Vagina (tissue), 2 donors: ENCODE results near the gene GTF2H4. TPM values are rescaled to one million over a fixed set of nuclear protein-coding genes. Genes with fewer than 3 reads are reported as not detected.

Experiments
- DNase-seq, 2 donors: peaks; one replicate each; pipeline ENCODE4 v3.0.0-alpha.2; 2017; ENCODE audit errors: extremely low spot score in 2 of 2
- H3K27ac ChIP-seq: fragments of 200-600 bp; sonication (generic); one replicate; pipeline ENCODE4 v1.5.1; 2019
- H3K27me3 ChIP-seq: fragments of 200-600 bp; sonication (generic); one replicate; pipeline ENCODE4 v1.5.1; 2019
- H3K36me3 ChIP-seq, 2 donors: fragments of 200-600 bp; sonication (generic); one replicate each; pipeline ENCODE4 v1.5.1; 2017 to 2019
- H3K4me1 ChIP-seq: fragments of 200-600 bp; sonication (generic); one replicate; pipeline ENCODE4 v1.5.1; 2019
- H3K4me3 ChIP-seq, 2 donors: fragments of 200-600 bp; sonication (generic); 1 replicate in 1 of 2; 2 replicates in 1 of 2; pipeline ENCODE4 v1.5.1; 2016 to 2019
- H3K9me3 ChIP-seq: fragments of 200-600 bp; sonication (generic); one replicate; pipeline ENCODE4 v1.5.1; 2019
- POLR2A ChIP-seq, 2 donors: fragments of 450-650 bp; IDR thresholded peaks; one replicate each; pipeline ENCODE4 v1.6.1; 2017; ENCODE audit warnings: antibody characterized with exemption in 2 of 2, mild to moderate bottlenecking in 2 of 2, moderate library complexity in 2 of 2
- POLR2AphosphoS5 ChIP-seq, 2 donors: sonication (generic); formaldehyde crosslinking; IDR thresholded peaks; one replicate each; pipeline ENCODE4 v1.9.0; 2017; ENCODE audit warnings: antibody characterized with exemption in 2 of 2, mild to moderate bottlenecking in 2 of 2, low read depth in 1 of 2; ENCODE audit not compliant: insufficient read depth in 1 of 2
- intact Hi-C: fragments of 100-400 bp; cut with DNase I; formaldehyde crosslinking; loops from one replicate; pipeline ENCODE4 v1.15.1; 2023
- total RNA-seq: library from RNA; depleted of rRNA; stranded (reverse); fragments of >200 nt; gene quantifications from one replicate; pipeline ENCODE4 v1.2.3, GENCODE V29; 2016
- TF ChIP-seq, protein P1 (sequence below), 3 experiments: fragments of 450-650 bp in 2 of 3; fragments of 200-600 bp in 1 of 3; sonication (generic) in 1 of 3; IDR thresholded peaks; one replicate each; pipeline ENCODE4 v1.5.1; 2017 to 2019; ENCODE audit warnings: antibody characterized with exemption in 3 of 3, mild to moderate bottlenecking in 2 of 3, moderate library complexity in 2 of 3

Gene GTF2H4
- total RNA-seq, 1 donor from 2014 or later: 16.7 TPM

DNA sequence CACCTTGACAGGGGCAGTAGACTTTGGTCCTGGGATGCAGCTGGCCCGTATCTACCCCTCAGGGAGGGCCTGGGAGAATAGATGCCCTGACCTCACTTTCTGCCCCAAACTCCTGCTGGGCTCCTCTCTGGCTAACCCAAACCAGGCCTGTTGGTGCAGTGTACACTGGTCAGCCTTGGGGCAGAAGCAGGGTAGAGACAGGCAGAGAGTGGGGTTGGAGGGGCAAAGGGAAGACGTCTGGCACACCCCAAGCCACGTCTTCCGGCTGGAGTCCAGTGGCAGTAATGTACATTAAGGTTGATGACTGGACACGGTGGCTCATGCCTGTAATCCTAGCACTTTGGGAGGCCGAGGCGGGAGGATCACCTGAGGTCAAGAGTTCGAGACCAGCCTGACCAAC is 14.3 kb upstream of the GTF2H4 start:
- TF ChIP-seq, protein P1, sequence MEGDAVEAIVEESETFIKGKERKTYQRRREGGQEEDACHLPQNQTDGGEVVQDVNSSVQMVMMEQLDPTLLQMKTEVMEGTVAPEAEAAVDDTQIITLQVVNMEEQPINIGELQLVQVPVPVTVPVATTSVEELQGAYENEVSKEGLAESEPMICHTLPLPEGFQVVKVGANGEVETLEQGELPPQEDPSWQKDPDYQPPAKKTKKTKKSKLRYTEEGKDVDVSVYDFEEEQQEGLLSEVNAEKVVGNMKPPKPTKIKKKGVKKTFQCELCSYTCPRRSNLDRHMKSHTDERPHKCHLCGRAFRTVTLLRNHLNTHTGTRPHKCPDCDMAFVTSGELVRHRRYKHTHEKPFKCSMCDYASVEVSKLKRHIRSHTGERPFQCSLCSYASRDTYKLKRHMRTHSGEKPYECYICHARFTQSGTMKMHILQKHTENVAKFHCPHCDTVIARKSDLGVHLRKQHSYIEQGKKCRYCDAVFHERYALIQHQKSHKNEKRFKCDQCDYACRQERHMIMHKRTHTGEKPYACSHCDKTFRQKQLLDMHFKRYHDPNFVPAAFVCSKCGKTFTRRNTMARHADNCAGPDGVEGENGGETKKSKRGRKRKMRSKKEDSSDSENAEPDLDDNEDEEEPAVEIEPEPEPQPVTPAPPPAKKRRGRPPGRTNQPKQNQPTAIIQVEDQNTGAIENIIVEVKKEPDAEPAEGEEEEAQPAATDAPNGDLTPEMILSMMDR (IDR thresholded peaks at IDR 0.05): no peak
- no peak for TF ChIP-seq POLR2AphosphoS5 (IDR thresholded peaks at IDR 0.05; ENCODE audit: insufficient read depth in 1 of 2, low read depth in 1 of 2)
- Histone ChIP-seq H3K9me3 (no peaks in the 10 kb centered on the region), H3K27ac (no peak overlapping the region), H3K4me1 (peaks cover 17% of the 10 kb centered on the region), H3K27me3 (no peaks in the 10 kb centered on the region), H3K36me3 (peaks cover 0 to 86% of the 10 kb centered on the region in 2 donors), H3K4me3 (no peak overlapping the region)
- no peak for DNase-seq
- intact Hi-C loops: no loop called here

DNA sequence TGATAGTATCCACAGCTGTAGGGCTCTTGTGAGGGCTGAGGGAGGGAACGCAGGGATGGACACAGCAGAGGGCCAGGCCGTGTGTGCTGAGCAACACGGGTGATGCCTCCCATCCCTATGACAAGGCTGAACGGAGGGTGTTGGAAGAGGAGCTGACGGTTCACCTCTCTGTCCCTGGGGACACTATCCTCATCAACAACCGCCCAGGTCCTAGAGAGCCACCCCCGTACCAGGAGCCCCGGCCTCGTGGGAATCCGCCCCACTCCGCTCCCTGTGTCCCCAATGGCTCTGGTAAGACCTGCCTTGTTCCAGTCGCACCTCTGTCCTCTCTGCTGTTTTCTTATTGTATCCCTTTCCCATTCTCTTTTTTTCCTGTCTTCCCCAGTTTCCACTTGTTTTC is 13.6 kb upstream of the GTF2H4 start:
- Histone ChIP-seq H3K4me1 (peaks cover 11% of the 10 kb centered on the region), H3K27me3 (no peaks in the 10 kb centered on the region), H3K36me3 (peaks cover 0 to 87% of the 10 kb centered on the region in 2 donors), H3K27ac (no peak overlapping the region), H3K9me3 (no peaks in the 10 kb centered on the region), H3K4me3 (no peak overlapping the region)
- TF ChIP-seq, protein P1 (IDR thresholded peaks at IDR 0.05): no peak
- TF ChIP-seq POLR2AphosphoS5 (IDR thresholded peaks at IDR 0.05; ENCODE audit: insufficient read depth in 1 of 2, low read depth in 1 of 2): no peak
- TF ChIP-seq POLR2A (IDR thresholded peaks at IDR 0.05): no peak
- intact Hi-C loops: no loop called here
- no peak for DNase-seq

DNA sequence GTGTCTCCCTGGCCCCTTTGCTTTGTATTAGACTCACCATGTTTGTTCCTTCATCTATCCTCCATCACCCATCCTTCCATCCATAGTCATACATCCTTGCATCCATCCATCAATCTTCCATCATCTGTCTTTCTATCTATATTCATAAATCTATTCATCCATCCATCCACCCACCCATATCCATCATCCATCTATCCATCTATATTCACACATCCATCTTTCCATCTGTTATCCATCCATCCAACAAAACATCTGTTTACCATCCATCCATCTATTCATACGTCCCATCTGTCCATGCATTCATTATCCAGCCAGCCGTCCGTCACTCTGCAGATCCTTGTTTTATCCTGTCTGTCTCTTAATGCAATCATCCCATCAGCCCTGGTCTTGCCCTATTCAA is 13.1 kb upstream of the GTF2H4 start:
- Histone ChIP-seq H3K36me3 (peaks cover 0 to 83% of the 10 kb centered on the region in 2 donors), H3K4me3 (no peak overlapping the region), H3K27ac (no peak overlapping the region), H3K27me3 (no peaks in the 10 kb centered on the region), H3K9me3 (no peaks in the 10 kb centered on the region), H3K4me1 (peaks cover 8% of the 10 kb centered on the region)
- intact Hi-C loops: no loop called here
- DNase-seq: no peak
- no peak for TF ChIP-seq POLR2AphosphoS5 (IDR thresholded peaks at IDR 0.05; ENCODE audit: insufficient read depth in 1 of 2, low read depth in 1 of 2)
- TF ChIP-seq, protein P1 (IDR thresholded peaks at IDR 0.05): no peak
- TF ChIP-seq POLR2A (IDR thresholded peaks at IDR 0.05): no peak

DNA sequence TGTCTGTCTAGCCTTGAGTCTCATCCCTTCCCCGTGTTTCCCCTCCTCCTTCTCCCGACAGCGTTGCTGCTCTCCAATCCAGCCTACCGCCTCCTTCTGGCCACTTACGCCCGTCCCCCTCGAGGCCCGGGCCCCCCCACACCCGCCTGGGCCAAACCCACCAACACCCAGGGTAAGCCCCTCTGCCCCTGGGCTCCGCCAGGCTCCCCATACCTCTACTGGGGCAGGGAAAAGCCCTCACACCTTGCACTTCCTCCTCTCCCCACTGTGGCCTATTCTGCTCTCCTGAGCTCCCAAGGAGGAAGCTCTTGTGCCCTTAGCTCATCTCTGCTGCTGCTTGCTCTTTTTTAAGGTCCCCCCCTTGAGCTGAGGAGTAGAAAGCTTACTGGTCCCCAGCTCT is 12.7 kb upstream of the GTF2H4 start:
- Histone ChIP-seq H3K4me3 (no peak overlapping the region), H3K9me3 (no peaks in the 10 kb centered on the region), H3K27me3 (no peaks in the 10 kb centered on the region), H3K27ac (no peak overlapping the region), H3K4me1 (peaks cover 4% of the 10 kb centered on the region), H3K36me3 (peaks cover 0 to 79% of the 10 kb centered on the region in 2 donors)
- DNase-seq: no peak
- TF ChIP-seq, protein P1 (IDR thresholded peaks at IDR 0.05): no peak
- TF ChIP-seq POLR2AphosphoS5 (IDR thresholded peaks at IDR 0.05; ENCODE audit: insufficient read depth in 1 of 2, low read depth in 1 of 2) (no peak), POLR2A (IDR thresholded peaks at IDR 0.05) (no peak)
- intact Hi-C loops: no loop called here

DNA sequence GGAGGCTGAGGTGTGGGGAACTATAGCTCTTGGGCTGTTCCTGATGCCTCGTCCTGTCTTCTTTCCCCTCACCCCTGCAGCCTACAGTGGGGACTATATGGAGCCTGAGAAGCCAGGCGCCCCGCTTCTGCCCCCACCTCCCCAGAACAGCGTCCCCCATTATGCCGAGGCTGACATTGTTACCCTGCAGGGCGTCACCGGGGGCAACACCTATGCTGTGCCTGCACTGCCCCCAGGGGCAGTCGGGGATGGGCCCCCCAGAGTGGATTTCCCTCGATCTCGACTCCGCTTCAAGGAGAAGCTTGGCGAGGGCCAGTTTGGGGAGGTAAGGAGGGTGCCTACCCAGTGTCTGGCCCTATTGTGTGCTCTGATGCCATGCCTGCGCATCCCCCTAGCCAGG is 11.5 kb upstream of the GTF2H4 start:
- H3K4me3 ChIP-seq: no peak overlapping the region
- no peaks in the 10 kb centered on the region for H3K4me1 ChIP-seq
- TF ChIP-seq, protein P1 (IDR thresholded peaks at IDR 0.05): no peak
- TF ChIP-seq POLR2AphosphoS5 (IDR thresholded peaks at IDR 0.05; ENCODE audit: insufficient read depth in 1 of 2, low read depth in 1 of 2) (no peak), POLR2A (IDR thresholded peaks at IDR 0.05) (no peak)
- intact Hi-C loops: no loop called here
- DNase-seq: no peak
- no peak overlapping the region for H3K27ac ChIP-seq
- no peaks in the 10 kb centered on the region for H3K9me3 ChIP-seq
- no peaks in the 10 kb centered on the region for H3K27me3 ChIP-seq
- peaks cover 0 to 70% of the 10 kb centered on the region in 2 donors for H3K36me3 ChIP-seq
